Thyroid gland (tissue), 4 donors: ENCODE results near the gene GALM. TPM values are rescaled to one million over a fixed set of nuclear protein-coding genes. Genes with fewer than 3 reads are reported as not detected.

ENCODE experiments used
- DNase-seq, 2 donors: peaks; one replicate each; pipeline ENCODE4 v3.0.0-alpha.2; 2019
- H3K27ac ChIP-seq, 3 donors: fragments of 200-600 bp; sonication (generic); 1 replicate in 2 of 3; 2 replicates in 1 of 3; pipeline ENCODE4 v1.5.1; 2016 to 2019; ENCODE audit warnings: mild to moderate bottlenecking in 1 of 3, moderate library complexity in 1 of 3
- H3K27me3 ChIP-seq: fragments of 200-600 bp; sonication (generic); one replicate; pipeline ENCODE4 v1.5.1; 2019
- H3K36me3 ChIP-seq, 2 donors: fragments of 200-600 bp; sonication (generic); one replicate each; pipeline ENCODE4 v1.5.1; 2016 to 2019
- H3K4me1 ChIP-seq, 2 donors: fragments of 200-600 bp; sonication (generic); one replicate each; pipeline ENCODE4 v1.5.1; 2017 to 2019
- H3K4me3 ChIP-seq, 3 donors: fragments of 200-600 bp; sonication (generic); replicated peaks in 1 of 3; 1 replicate in 2 of 3; 2 replicates in 1 of 3; pipeline ENCODE4 v1.5.1; 2016; ENCODE audit warnings: mild to moderate bottlenecking in 1 of 3
- H3K9me3 ChIP-seq: fragments of 200-600 bp; sonication (generic); one replicate; pipeline ENCODE4 v1.5.1; 2017
- POLR2A ChIP-seq, 2 donors: fragments of 450-650 bp; IDR thresholded peaks; one replicate each; pipeline ENCODE4 v1.6.1; 2017; ENCODE audit warnings: antibody characterized with exemption in 2 of 2, mild to moderate bottlenecking in 2 of 2, moderate library complexity in 1 of 2
- WGBS, 2 donors: methylation state at CpG; one replicate each; pipeline ENCODE4 v1.1.5; 2017; 5-methylcytosine and 5-hydroxymethylcytosine counted together
- intact Hi-C: fragments of 100-400 bp; cut with DNase I; formaldehyde crosslinking; loops from one replicate; pipeline ENCODE4 v1.15.1; 2023
- total RNA-seq, 4 donors: library from RNA; depleted of rRNA; stranded (reverse); fragments of >200 nt; gene quantifications; one replicate each; pipeline ENCODE4 v1.2.3, GENCODE V29; 2016
- TF ChIP-seq, protein P1 (sequence below), 6 experiments: fragments of 200-600 bp in 3 of 6; fragments of 450-650 bp in 3 of 6; sonication (generic) in 3 of 6; IDR thresholded peaks; one replicate each; pipeline ENCODE4 v1.5.1; 2016 to 2019; ENCODE audit warnings: antibody characterized with exemption in 6 of 6, mild to moderate bottlenecking in 2 of 6, inconsistent platforms in 1 of 6, moderate library complexity in 1 of 6

The GALM gene
- total RNA-seq, 4 donors from 2014 or later: 13.1 to 32.9 (median 25.8) TPM

DNA sequence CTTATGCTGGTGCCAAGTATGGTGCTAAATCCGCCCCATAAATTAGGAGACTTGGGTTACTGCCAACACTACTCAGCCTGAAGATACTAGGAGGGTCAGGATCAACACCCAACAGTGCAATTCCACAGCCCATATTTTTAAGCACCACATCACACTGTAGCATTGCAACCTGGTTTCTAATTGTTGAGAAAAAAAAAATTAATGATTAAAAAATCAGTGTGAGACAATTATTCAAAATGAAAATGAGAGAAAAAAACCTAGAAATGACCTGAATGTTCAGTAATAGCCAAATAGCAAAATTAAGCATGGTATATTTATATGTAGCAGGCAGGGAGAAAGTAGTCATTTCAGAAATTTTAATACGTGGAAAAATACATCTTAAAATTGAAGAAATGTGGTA lies 33.9 kb upstream of the GALM start:
- 81 to 84% methylated on average over 2 of the region's 2 CpGs for WGBS, 2 donors

DNA sequence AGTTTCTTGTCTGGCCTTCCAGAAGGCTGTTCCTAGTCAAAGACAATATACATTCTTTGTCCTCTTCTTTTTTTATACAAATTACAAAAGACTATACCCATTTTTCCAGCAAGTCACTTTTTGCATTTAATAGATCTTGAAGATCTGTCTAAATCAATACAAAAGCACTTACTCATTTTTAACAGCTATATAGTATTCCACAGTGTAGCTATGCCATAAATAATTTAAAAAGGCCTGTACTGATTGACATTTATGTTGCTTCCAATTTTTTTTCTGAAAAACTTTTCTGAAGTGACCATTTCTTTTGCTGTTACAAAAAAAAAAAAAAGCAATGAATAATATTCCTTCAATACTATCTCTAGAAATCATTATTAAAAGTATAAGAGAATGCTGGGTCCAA lies 32.9 kb upstream of the GALM start:
- Histone ChIP-seq H3K36me3 (no peaks in the 10 kb centered on the region), H3K9me3 (no peaks in the 10 kb centered on the region), H3K27ac (no peak overlapping the region), H3K4me3 (no peak overlapping the region), H3K27me3 (no peaks in the 10 kb centered on the region), H3K4me1 (no peaks in the 10 kb centered on the region)
- no peak for DNase-seq
- TF ChIP-seq, protein P1, sequence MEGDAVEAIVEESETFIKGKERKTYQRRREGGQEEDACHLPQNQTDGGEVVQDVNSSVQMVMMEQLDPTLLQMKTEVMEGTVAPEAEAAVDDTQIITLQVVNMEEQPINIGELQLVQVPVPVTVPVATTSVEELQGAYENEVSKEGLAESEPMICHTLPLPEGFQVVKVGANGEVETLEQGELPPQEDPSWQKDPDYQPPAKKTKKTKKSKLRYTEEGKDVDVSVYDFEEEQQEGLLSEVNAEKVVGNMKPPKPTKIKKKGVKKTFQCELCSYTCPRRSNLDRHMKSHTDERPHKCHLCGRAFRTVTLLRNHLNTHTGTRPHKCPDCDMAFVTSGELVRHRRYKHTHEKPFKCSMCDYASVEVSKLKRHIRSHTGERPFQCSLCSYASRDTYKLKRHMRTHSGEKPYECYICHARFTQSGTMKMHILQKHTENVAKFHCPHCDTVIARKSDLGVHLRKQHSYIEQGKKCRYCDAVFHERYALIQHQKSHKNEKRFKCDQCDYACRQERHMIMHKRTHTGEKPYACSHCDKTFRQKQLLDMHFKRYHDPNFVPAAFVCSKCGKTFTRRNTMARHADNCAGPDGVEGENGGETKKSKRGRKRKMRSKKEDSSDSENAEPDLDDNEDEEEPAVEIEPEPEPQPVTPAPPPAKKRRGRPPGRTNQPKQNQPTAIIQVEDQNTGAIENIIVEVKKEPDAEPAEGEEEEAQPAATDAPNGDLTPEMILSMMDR (IDR thresholded peaks at IDR 0.05): no peak
- TF ChIP-seq POLR2A (IDR thresholded peaks at IDR 0.05): no peak
- intact Hi-C loops: no loop called here

More for the DNA sequence above, 33.9 kb upstream of the GALM start:
- no peak overlapping the region for H3K27ac ChIP-seq
- H3K4me3 ChIP-seq: no peak overlapping the region
- no peaks in the 10 kb centered on the region for H3K27me3 ChIP-seq
- no peaks in the 10 kb centered on the region for H3K36me3 ChIP-seq
- no peaks in the 10 kb centered on the region for H3K9me3 ChIP-seq
- no peaks in the 10 kb centered on the region for H3K4me1 ChIP-seq
- intact Hi-C loops: no loop called here
- DNase-seq: no peak
- TF ChIP-seq, protein P1 (IDR thresholded peaks at IDR 0.05): no peak
- TF ChIP-seq POLR2A (IDR thresholded peaks at IDR 0.05): no peak

DNA sequence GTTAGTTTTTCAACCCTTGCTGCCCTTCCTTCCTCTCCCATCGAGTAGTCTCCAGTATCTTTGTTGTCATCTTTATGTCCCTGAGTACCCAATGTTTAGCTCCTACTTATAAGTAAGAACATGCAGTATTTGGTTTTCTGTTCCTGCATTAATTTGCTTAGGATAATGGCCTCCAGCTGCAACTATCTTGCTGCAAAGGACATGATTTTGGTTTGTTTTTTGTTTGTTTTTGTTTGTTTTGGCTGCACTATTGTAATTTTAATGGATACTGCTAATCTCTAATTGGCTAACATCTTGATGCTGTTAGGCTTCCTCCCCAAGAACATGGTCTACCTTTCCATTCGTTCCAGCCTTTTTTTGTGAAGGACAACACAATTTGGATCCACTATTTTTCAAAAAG lies 32.0 kb upstream of the GALM start:
- H3K9me3 ChIP-seq: no peaks in the 10 kb centered on the region
- H3K27ac ChIP-seq: no peak overlapping the region
- no peak overlapping the region for H3K4me3 ChIP-seq
- no peaks in the 10 kb centered on the region for H3K36me3 ChIP-seq
- no peak for DNase-seq
- no peaks in the 10 kb centered on the region for H3K4me1 ChIP-seq
- no peaks in the 10 kb centered on the region for H3K27me3 ChIP-seq
- TF ChIP-seq, protein P1 (IDR thresholded peaks at IDR 0.05): no peak
- TF ChIP-seq POLR2A (IDR thresholded peaks at IDR 0.05): no peak
- 47 to 57% methylated on average over 2 of the region's 2 CpGs for WGBS, 2 donors
- intact Hi-C loops: no loop called here

DNA sequence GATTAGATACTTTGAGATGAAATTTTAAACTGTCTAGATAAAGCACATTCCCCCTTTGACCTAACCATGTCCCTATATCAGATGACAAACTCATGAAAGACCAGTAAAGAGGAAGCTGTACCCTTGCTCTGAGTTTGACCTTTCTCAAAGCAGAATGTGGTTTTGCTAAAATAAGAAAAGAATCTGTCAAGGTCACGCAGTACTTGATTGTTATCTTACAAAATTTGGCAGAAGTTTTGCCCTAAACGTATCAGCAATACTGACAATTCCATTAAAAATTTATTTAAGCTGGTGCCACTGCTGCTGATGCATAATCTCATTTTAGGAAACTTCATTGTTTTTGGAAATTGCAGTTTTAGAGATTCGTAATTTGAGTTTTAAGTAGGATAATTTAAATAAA lies 31.2 kb upstream of the GALM start:
- intact Hi-C loops: no loop called here
- Histone ChIP-seq H3K27ac (no peak overlapping the region), H3K9me3 (no peaks in the 10 kb centered on the region), H3K4me1 (no peaks in the 10 kb centered on the region), H3K27me3 (no peaks in the 10 kb centered on the region), H3K36me3 (no peaks in the 10 kb centered on the region), H3K4me3 (no peak overlapping the region)
- DNase-seq: no peak
- 47 to 67% methylated on average over 3 of the region's 3 CpGs for WGBS, 2 donors
- TF ChIP-seq, protein P1 (IDR thresholded peaks at IDR 0.05): no peak
- no peak for TF ChIP-seq POLR2A (IDR thresholded peaks at IDR 0.05)

DNA sequence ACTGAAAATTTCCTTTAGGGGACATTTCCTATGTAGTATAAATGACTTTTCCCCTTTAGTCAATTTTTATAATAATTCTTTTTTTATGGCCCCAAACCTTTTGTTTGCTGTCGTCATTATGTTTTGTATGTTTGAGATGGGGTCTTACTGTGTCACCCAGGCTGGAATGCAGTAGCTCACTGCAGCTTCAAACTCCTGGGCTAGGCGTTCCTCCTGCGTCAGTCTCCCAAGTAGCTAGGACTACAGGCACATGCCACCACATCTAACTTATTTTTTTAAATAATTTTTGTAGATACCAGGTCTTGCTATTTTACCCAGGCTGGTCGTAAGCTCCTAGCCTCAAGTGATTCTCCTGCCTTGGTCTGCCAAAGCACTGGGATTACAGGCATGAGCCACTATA lies 30.8 kb upstream of the GALM start:
- WGBS, 2 donors: 92 to 93% methylated on average over 4 of the region's 4 CpGs
- no peaks in the 10 kb centered on the region for H3K4me1 ChIP-seq
- DNase-seq: no peak
- intact Hi-C loops: no loop called here
- H3K27me3 ChIP-seq: no peaks in the 10 kb centered on the region
- no peak overlapping the region for H3K27ac ChIP-seq
- H3K9me3 ChIP-seq: no peaks in the 10 kb centered on the region
- no peak overlapping the region for H3K4me3 ChIP-seq
- no peaks in the 10 kb centered on the region for H3K36me3 ChIP-seq
- TF ChIP-seq, protein P1 (IDR thresholded peaks at IDR 0.05): no peak
- TF ChIP-seq POLR2A (IDR thresholded peaks at IDR 0.05): no peak
